Measurements from ENCODE around the gene SERPINE2. TPM values are rescaled to one million over a fixed set of nuclear protein-coding genes. Genes with fewer than 3 reads are reported as not detected.

SERPINE2 gene
- total and polyA plus RNA-seq, 11 donors, result 9.3 to 61.7 (median 22.1) TPM

GRCh38 chr2:223957092-223957851, 81.8 kb downstream of the SERPINE2 start, which contains the start of gene MRPL44:
Gene MRPL44 (plus strand): TSS chr2:223957463. CDS start chr2:223957473, 10 bp downstream.
- ATAC-seq, result peak; percentile 100
- Histone ChIP-seq H3K27me3 (no peaks in the 10 kb centered on the region), H3K9me3 (no peaks in the 10 kb centered on the region), H3K36me3 (peaks cover 0 to 25% (median 20%) of the 10 kb centered on the region in 9 donors), H3K27ac (peak within 1 kb of the TSS; percentile 53 to 95 (median 84)), H3K4me1 (peaks cover 12 to 55% (median 44%) of the 10 kb centered on the region in 12 donors), H3K4me3 (peak within 1 kb of the TSS; percentile 54 to 98 (median 90))
- TF ChIP-seq CTCF (IDR thresholded peaks at IDR 0.05) (peak in 3 of 12 donors; percentile 7 to 20 (median 15)), POLR2A (IDR thresholded peaks at IDR 0.05) (peak in 1 of 2 donors; percentile 73)
- intact Hi-C loops (cut with DNase I), result loop anchor here in 3 of 10 donors (1.0 to 5.0 kb wide), 4 partner anchors 12 to 630 kb away; partner anchors contain the start of genes CUL3 (in 2 of the 3) and WDFY1 (in 1 of the 3)
- 0 to 1% (median 0%) methylated on average over 49 to 65 of the region's 65 CpGs for WGBS, 4 donors
- peak; percentile 96 to 99 (median 97) for DNase-seq

DNA sequence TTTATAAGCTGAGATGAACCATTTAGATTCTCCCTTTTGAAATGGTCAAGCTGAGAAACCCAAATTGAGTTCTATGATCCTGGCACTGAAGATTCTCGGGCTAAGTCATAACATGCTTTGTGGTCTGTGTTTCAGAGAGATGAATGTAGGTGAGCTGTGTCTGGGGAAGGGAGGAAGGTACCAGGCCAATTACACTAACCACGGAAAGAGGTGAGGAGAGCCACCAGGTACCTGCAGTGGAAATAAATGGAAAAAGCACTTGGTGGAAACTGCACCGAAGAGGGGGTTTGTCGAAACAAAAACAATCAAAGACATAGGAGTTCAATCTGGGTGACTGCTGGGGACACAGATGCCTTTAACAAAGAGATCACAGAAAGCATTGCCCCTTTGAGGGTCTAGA, 82.8 kb downstream of the SERPINE2 start:
- intact Hi-C loops (cut with DNase I), result loop anchor here in 3 of 10 donors (2.0 to 5.0 kb wide), 3 partner anchors 229 to 631 kb away; partner anchors contain the start of gene CUL3 (in 2 of the 3)

DNA sequence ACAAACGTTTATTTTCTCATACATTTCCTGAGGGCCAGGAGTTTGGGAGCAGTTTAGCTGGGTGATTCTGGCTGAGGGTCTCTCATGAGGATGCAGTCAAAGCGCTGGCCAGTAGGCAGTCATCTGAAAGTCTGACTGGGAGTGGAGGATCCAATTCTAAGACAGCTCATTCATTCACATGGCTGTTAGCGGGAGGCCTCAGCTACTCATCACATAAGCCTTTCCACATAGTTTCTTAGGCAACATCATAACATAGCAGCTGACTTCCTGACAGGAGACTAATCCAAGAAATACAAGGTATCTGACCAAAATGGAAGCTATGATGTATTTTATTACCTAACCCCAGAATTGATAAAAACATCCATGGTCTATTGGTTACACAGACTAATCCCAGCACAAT, 84.7 kb downstream of the SERPINE2 start:
- H3K9me3 ChIP-seq, result no peaks in the 10 kb centered on the region
- 81 to 83% (median 82%) methylated on average over 3 of the region's 3 CpGs for WGBS, 4 donors
- intact Hi-C loops (cut with DNase I), result no loop called here

More for the DNA sequence above, 82.8 kb downstream of the SERPINE2 start:
- 87 to 95% (median 92%) methylated on average over 4 of the region's 4 CpGs for WGBS, 4 donors
- Histone ChIP-seq H3K27ac (peak overlapping the region; percentile 53 to 95 (median 84)), H3K36me3 (peaks cover 0 to 19% (median 14%) of the 10 kb centered on the region in 9 donors), H3K4me1 (peaks cover 12 to 45% (median 34%) of the 10 kb centered on the region in 12 donors), H3K27me3 (no peaks in the 10 kb centered on the region), H3K4me3 (peak overlapping the region in 4 of 12 donors; percentile 73 to 95 (median 90)), H3K9me3 (no peaks in the 10 kb centered on the region)
- no peak for DNase-seq
- TF ChIP-seq POLR2A (IDR thresholded peaks at IDR 0.05) (no peak), CTCF (IDR thresholded peaks at IDR 0.05) (no peak)
- ATAC-seq, result no peak

More for the DNA sequence above, 84.7 kb downstream of the SERPINE2 start:
- H3K27me3 ChIP-seq, result no peaks in the 10 kb centered on the region
- TF ChIP-seq CTCF (IDR thresholded peaks at IDR 0.05), result no peak
- no peak for TF ChIP-seq POLR2A (IDR thresholded peaks at IDR 0.05)
- no peak for DNase-seq
- no peaks in the 10 kb centered on the region for H3K36me3 ChIP-seq
- H3K27ac ChIP-seq, result no peak overlapping the region
- no peak for ATAC-seq
- H3K4me1 ChIP-seq, result peaks cover 4 to 43% (median 15%) of the 10 kb centered on the region in 12 donors
- no peak overlapping the region for H3K4me3 ChIP-seq

Measured in heart left ventricle (tissue), 16 donors.